SK-N-MC (cell line): Measurements from ENCODE around the gene HTRA1.

Experiments
- EZH2 ChIP-seq: fragments of 200-600 bp; sonication (generic); IDR thresholded peaks from one replicate; pipeline ENCODE4 v1.6.1; 2017; ENCODE audit warnings: antibody characterized with exemption
- FOXP2 ChIP-seq: optimal IDR thresholded peaks from 2 replicates; pipeline ENCODE3; 2011; ENCODE audit warnings: mild to moderate bottlenecking, moderate library complexity; ENCODE audit not compliant: insufficient read depth; ENCODE audit errors: extremely low read length, control extremely low read depth
- POLR2AphosphoS5 ChIP-seq: IDR thresholded peaks from 2 replicates; pipeline ENCODE4 v1.6.1; 2012; ENCODE audit warnings: mild to moderate bottlenecking, low read depth, low read length, borderline replicate concordance

- TF ChIP-seq POLR2AphosphoS5 (no peak), EZH2 (no peak), FOXP2 (no peak)
These were observed 68.8 kb downstream of the HTRA1 start for GRCh38 chr10:122530177-122530576.
